Smooth muscle cell (in vitro differentiated cells): ENCODE data around the gene SUSD5. TPM values are rescaled to one million over a fixed set of nuclear protein-coding genes. Genes with fewer than 3 reads are reported as not detected.

Experiments used
- DNase-seq: peaks from one replicate; lab custom pipeline; 2025; ENCODE audit not compliant: unreplicated experiment; lab: John Stamatoyannopoulos, UW
- H2AFZ ChIP-seq: fragments of 200-600 bp; sonication (generic); 2 replicates; pipeline ENCODE4 v1.6.0; 2016; ENCODE audit warnings: antibody characterized with exemption, low read depth, mild to moderate bottlenecking
- H3F3A ChIP-seq: fragments of 200-600 bp; sonication (generic); 2 replicates; pipeline ENCODE4 v1.6.0; 2017; ENCODE audit warnings: antibody characterized with exemption, low read depth
- H3K27ac ChIP-seq: fragments of 200-600 bp; sonication (generic); 2 replicates; pipeline ENCODE4 v1.5.1; 2016; ENCODE audit warnings: low read depth, mild to moderate bottlenecking
- H3K27me3 ChIP-seq: fragments of 200-600 bp; sonication (generic); 2 replicates; pipeline ENCODE4 v1.6.1; 2016; ENCODE audit warnings: low read depth, mild to moderate bottlenecking
- H3K36me3 ChIP-seq: fragments of 200-600 bp; sonication (generic); 2 replicates; pipeline ENCODE4 v1.5.1; 2016; ENCODE audit warnings: low read depth
- H3K4me1 ChIP-seq: fragments of 200-600 bp; sonication (generic); 2 replicates; pipeline ENCODE4 v1.5.1; 2016; ENCODE audit warnings: low read depth
- H3K4me2 ChIP-seq: fragments of 200-600 bp; sonication (generic); 2 replicates; pipeline ENCODE4 v1.6.0; 2016; ENCODE audit warnings: mild to moderate bottlenecking
- H3K4me3 ChIP-seq: fragments of 200-600 bp; sonication (generic); 2 replicates; pipeline ENCODE4 v1.5.1; 2016; ENCODE audit warnings: mild to moderate bottlenecking
- H3K79me2 ChIP-seq: fragments of 200-600 bp; sonication (generic); 2 replicates; pipeline ENCODE4 v1.6.0; 2016; ENCODE audit warnings: low read depth, mild to moderate bottlenecking
- H3K9ac ChIP-seq: fragments of 200-600 bp; sonication (generic); 2 replicates; pipeline ENCODE4 v1.6.0; 2016; ENCODE audit warnings: low read depth
- H3K9me3 ChIP-seq: fragments of 200-600 bp; sonication (generic); replicated peaks from 2 replicates; pipeline ENCODE4 v1.5.1; 2016; ENCODE audit warnings: low read depth
- H4K20me1 ChIP-seq: fragments of 200-600 bp; sonication (generic); 2 replicates; pipeline ENCODE4 v1.6.0; 2016; ENCODE audit warnings: low read depth
- WGBS: methylation state at CpG from one replicate; pipeline ENCODE4 v1.1.7; 2016; ENCODE audit warnings: low lambda C conversion rate; 5-methylcytosine and 5-hydroxymethylcytosine counted together
- polyA plus RNA-seq: library from polyadenylated mRNA; unstranded; fragments of >200 nt; fragmentation: Nextera tagmentation; extraction: Ambion mirVana; gene quantifications from 2 replicates; pipeline ENCODE4 v1.2.1, GENCODE V29; 2016
- total RNA-seq: library from RNA; depleted of rRNA; stranded (reverse); fragments of >200 nt; gene quantifications from 2 replicates; pipeline ENCODE4 v1.2.3, GENCODE V29; 2014
- TF ChIP-seq, protein P1 (sequence below): fragments of 200-600 bp; sonication (generic); IDR thresholded peaks from 2 replicates; pipeline ENCODE4 v1.5.1; 2017; ENCODE audit warnings: borderline replicate concordance, mild to moderate bottlenecking, antibody characterized with exemption; ENCODE audit not compliant: insufficient read depth, poor library complexity, severe bottlenecking

Gene SUSD5
- total and polyA plus RNA-seq, 2 experiments from 2014 or later: 1.4 to 1.6 TPM

DNA sequence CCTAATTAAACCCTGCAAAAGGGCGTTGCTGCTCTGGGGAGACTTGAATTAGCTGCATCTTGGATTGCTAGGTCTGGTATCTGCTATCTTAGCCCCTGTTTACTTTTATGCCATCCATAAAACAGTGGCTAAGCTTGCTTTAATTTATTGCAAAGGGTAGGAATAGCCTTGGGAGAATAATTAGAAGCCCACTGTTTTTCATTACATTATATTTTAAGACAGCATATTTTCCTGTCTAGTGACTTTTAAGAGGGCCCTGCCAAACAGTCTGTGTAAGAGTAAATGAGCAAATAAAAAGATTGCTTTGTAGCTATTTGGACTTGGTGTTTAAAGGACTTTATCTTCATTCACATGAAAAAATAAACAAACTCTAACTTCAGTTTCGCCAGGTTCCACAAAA is 17.4 kb upstream of the SUSD5 start:
- WGBS: 45% methylated on average over 2 of the region's 2 CpGs

DNA sequence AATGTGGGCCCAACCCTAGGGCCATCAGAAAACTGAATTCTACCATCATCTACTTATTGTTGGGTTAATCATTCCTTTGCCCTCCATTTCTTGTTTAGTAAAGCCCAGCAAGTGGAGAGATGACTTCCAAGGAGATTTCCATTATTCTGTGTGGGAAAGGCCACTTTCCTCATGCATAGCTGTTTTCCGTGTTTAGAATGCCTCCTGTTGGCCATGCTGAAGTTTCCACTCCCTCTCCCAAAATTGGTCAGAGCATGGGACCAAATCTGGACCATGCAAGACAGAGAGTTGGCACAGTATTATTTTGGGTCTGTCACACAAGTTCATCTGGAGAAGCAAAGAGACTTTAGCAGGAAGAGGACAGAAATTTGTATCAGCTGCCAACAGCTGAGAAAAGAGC is 15.3 kb upstream of the SUSD5 start:
- Histone ChIP-seq H2AFZ (no peak overlapping the region), H3K79me2 (no peaks in the 10 kb centered on the region), H3K4me3 (no peak overlapping the region), H3K27ac (no peak overlapping the region), H3K4me2 (no peak overlapping the region), H3K9me3 (no peaks in the 10 kb centered on the region), H3F3A (no peaks in the 10 kb centered on the region), H3K4me1 (no peaks in the 10 kb centered on the region), H3K27me3 (no peaks in the 10 kb centered on the region), H3K9ac (no peak overlapping the region), H4K20me1 (no peaks in the 10 kb centered on the region), H3K36me3 (no peaks in the 10 kb centered on the region)
- DNase-seq: no peak
- TF ChIP-seq, protein P1, sequence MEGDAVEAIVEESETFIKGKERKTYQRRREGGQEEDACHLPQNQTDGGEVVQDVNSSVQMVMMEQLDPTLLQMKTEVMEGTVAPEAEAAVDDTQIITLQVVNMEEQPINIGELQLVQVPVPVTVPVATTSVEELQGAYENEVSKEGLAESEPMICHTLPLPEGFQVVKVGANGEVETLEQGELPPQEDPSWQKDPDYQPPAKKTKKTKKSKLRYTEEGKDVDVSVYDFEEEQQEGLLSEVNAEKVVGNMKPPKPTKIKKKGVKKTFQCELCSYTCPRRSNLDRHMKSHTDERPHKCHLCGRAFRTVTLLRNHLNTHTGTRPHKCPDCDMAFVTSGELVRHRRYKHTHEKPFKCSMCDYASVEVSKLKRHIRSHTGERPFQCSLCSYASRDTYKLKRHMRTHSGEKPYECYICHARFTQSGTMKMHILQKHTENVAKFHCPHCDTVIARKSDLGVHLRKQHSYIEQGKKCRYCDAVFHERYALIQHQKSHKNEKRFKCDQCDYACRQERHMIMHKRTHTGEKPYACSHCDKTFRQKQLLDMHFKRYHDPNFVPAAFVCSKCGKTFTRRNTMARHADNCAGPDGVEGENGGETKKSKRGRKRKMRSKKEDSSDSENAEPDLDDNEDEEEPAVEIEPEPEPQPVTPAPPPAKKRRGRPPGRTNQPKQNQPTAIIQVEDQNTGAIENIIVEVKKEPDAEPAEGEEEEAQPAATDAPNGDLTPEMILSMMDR: no peak
- 93% methylated on average over 1 of the region's 1 CpG for WGBS

More for the DNA sequence above, 17.4 kb upstream of the SUSD5 start:
- DNase-seq: no peak
- Histone ChIP-seq H3K27ac (no peak overlapping the region), H3K79me2 (no peaks in the 10 kb centered on the region), H3K9me3 (no peaks in the 10 kb centered on the region), H3K4me2 (peak overlapping the region; percentile 1), H3K27me3 (peaks cover 2% of the 10 kb centered on the region), H3F3A (no peaks in the 10 kb centered on the region), H3K36me3 (no peaks in the 10 kb centered on the region), H3K4me1 (no peaks in the 10 kb centered on the region), H3K9ac (no peak overlapping the region), H3K4me3 (no peak overlapping the region), H4K20me1 (no peaks in the 10 kb centered on the region), H2AFZ (no peak overlapping the region)
- TF ChIP-seq, protein P1: no peak

DNA sequence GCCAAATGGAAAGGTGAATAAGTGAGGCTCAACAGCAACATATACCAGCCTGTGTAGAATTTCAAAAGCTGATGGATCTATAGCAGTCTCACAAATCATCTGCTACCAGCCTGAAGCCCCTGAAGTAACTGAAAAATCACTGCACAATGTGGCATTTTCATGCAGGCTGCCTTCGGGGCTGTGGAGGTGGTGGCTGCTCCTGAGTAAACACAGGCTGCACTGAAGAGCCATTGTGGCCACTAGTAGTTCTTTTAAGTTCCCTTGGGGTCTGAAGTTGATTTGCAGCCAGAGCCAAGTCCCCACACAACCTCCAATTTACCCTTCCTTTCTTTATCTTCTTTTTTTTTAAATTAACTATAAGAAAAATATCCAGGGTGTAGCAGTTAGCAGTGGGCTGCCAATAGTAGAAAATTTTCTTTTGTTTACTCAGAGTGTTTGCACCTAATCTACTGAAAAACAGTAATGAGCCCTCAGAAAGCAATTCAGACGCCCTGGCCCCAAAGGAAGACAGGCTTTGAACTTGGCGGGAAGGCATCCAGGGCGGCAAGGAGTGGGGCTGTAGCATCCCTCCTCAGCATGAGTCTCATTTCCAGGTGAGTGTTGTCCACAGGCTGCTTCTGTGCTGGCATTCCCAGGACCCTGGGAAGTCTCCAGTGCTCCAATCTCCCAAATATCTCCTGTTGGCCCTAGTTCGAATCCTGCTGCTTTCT is 13.3 kb upstream of the SUSD5 start:
- no peaks in the 10 kb centered on the region for H3K27me3 ChIP-seq
- H3K4me2 ChIP-seq: no peak overlapping the region
- H3K9ac ChIP-seq: no peak overlapping the region
- no peak for DNase-seq
- no peaks in the 10 kb centered on the region for H3K79me2 ChIP-seq
- no peaks in the 10 kb centered on the region for H3K36me3 ChIP-seq
- TF ChIP-seq, protein P1: no peak
- H2AFZ ChIP-seq: no peak overlapping the region
- H4K20me1 ChIP-seq: no peaks in the 10 kb centered on the region
- H3F3A ChIP-seq: no peaks in the 10 kb centered on the region
- no peaks in the 10 kb centered on the region for H3K4me1 ChIP-seq
- no peaks in the 10 kb centered on the region for H3K9me3 ChIP-seq
- no peak overlapping the region for H3K4me3 ChIP-seq
- WGBS: 68% methylated on average over 5 of the region's 5 CpGs
- H3K27ac ChIP-seq: no peak overlapping the region

DNA sequence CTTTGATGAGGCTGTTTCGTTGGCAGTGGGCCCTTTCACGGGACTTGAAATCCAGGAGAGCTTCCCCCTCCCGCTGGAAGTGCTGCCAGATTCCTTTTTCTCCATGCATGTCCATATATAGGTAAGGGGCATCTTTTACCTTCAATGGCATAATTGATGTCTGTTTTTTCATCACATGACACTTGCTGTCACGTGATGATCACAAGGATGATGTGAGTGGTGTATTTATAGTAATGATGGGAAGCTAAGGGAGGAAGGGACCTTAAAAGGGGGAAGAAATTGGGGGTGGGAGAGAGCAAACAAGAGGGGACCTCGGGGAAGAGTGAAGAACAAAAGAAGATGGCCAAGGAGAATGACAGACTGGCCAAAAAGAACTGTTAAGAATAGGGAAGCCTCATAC is 11.3 kb upstream of the SUSD5 start:
- Histone ChIP-seq H3K27ac (no peak overlapping the region), H4K20me1 (no peaks in the 10 kb centered on the region), H3K9me3 (no peaks in the 10 kb centered on the region), H3F3A (no peaks in the 10 kb centered on the region), H3K4me1 (no peaks in the 10 kb centered on the region), H3K9ac (no peak overlapping the region), H3K27me3 (no peaks in the 10 kb centered on the region), H3K36me3 (no peaks in the 10 kb centered on the region), H3K4me2 (no peak overlapping the region), H3K79me2 (no peaks in the 10 kb centered on the region), H2AFZ (no peak overlapping the region), H3K4me3 (no peak overlapping the region)
- TF ChIP-seq, protein P1: no peak
- WGBS: 72% methylated on average over 5 of the region's 5 CpGs
- no peak for DNase-seq
